Effector CD8-positive, alpha-beta T cell (primary cell): ENCODE measurements around the gene CDK19.
"Not testable (repeated sequence)": the region's sequence is repeated elsewhere in the genome, so short reads cannot be mapped to it uniquely, and the experiment has no call there.

Source experiments
- DNase-seq: peaks from one replicate; lab custom pipeline; 2025; lab: John Stamatoyannopoulos, UW
- total RNA-seq, 4 experiments: gene quantifications; one replicate each; lab custom pipeline; 2026; lab: John Stamatoyannopoulos, UW

CDK19 gene
- total RNA-seq, result 20.1 to 44.6 (median 28.4) reads per million in 4 experiments

DNA sequence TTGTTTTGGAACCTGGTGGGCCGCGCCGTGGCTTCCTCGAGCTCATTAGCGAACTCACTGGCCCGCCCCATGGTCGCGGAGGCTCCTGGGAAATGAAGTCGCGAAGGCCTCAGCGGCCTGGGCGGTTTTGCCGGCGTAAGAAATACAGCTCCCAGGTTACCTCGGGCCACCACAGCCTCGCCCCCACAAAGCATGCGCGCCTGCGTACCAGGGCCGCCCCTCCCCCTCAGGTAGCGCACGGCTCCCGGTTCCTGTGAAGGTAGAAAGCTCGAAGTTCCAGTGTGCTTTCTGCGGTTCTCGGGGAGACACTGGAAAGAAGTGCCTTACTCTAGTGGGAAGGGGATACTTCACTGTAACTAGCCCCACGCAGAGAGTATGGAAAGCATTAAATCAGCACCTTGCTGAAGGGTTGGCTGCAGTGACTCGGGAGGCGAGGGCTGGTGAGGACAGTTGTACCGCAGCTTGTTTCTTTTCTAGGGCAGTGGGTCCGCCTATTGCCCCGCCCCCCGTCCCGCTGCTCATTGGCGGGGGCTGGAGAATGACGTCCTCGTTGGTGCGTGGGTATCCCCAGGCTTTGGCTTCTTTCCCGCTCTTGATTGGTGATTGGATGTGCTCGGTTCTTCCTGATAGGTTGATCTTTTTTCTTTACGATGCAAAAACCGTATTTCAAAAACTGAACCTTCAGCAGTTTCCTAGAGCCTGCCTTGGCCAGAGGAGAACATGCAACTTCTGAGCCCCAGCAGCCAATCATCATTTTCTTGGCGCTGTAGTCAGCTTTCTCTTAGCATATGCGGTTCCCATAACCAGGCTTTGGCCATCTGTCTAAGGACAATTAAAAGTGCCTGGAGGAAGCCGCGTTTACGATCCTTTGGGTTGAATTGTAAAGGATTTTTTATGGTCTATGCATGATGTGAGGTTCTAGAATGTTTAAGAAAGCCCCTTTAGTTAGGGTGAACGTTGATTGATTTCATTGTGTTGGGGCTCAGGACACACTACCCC, at the start of gene CDK19:
CDK19 (minus strand) TSS at position 59 of the 999 bp plus-strand sequence. CDS start 333 bp downstream, outside the sequence.
- DNase-seq, result peak; percentile 97

DNA sequence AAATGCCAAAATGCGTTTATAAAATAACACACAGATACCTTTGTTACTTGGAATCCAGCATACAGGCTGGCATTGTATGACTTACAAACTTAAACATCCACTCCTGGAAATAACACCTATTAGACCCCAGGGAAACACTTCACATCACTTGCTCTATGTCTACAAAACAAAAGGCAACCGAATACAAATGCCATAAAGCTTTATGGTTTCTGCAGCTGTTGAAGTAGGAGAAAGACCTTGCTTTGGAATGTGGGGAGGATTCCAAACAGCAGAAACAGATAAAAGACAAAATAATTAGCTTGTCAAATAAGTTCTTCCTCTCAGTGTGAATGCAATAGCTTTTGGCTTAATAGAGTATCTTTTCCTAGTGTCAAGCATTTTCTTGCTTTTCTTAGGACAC, 49.6 kb upstream of the CDK19 start:
- no peak for DNase-seq

DNA sequence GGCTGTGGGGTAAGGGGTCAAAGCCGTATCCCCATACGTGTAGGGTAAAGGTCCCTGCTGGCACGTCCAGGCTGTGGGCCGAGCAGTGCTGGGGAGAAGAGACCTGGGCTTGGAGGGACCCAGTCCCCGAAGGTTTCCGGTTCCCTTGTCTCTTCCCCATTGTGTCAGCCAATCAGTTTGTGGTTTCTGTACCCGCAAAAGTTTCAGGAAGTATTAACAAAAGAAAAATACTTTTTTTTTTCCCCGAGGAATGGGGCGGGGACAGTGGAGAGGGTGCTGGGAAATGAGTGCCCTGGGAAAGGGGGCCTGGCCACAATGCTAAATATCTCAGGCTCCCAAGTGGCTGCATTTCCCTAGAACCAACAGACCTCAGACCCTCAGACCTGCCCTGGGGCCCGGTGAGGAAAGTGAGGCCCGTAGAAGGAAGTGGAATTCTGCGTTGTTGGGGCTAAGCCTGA, 44.1 kb upstream of the CDK19 start:
- DNase-seq, result no peak

DNA sequence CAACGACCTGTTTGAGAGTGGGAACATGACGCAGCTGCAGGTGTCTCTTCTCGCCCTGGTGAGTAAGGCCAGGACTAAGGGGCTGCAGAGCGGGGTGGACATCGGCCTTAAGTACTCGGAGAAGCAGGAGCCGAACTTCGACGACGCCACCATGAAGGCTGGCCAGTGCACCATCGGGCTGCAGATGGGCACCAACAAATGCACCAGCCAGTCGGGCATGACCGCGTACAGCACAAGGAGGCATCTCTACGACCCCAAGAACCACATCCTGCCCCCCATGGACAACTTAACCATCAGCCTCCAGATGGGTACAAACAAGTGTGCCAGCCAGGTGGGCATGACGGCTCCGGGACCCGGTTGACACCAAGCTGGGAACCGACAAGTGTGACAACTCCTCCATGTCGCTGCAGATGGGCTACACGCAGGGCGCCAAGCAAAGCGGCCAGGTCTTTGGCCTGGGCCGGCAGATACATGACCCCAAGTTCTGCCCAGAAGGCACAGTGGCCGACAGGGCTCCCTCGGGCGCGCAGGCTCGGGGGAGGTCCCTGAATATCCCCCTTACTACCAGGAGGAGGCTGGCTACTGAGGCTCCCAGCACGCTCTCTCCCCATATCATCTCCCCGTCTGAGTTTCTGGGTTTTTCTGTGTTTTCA, 43.4 kb upstream of the CDK19 start:
- no peak for DNase-seq

DNA sequence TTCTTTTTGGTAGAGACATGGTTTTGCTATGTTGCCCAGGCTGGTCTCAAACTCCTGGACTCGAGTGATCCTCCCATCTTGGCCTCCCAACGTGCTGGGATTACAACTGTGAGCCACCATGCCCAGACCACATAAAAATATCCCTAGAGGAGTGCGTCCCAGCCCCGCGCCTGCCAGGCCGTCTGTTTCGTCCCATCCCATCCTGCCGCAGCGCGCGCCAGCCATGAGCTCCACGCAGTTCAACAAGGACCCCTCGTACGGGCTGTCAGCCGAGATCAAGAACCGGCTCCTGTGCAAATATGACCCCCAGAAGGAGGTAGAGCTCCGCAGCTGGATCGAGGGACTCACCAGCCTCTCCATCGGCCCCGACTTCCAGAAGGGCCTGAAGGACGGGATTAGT, 42.7 kb upstream of the CDK19 start:
- DNase-seq, result no peak

DNA sequence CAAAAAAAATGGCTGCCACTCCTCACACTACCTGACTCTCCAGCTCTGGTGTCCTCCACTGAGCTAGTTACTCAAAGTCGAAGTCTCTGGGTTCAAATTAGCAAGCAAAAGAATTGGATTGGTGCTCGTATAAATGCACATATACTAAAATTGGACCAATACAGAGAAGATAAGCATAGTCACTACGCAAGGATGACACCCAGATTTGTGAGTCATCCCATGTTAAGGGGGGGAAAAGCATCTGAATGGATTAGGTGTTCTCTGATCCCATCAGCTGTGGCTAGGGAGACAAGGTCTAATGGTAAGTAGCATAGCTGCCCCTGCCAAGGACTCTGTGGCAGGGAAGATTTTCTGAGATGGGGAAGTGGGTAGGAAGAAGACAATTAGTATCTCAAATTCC, 41.0 kb upstream of the CDK19 start:
- no peak for DNase-seq

DNA sequence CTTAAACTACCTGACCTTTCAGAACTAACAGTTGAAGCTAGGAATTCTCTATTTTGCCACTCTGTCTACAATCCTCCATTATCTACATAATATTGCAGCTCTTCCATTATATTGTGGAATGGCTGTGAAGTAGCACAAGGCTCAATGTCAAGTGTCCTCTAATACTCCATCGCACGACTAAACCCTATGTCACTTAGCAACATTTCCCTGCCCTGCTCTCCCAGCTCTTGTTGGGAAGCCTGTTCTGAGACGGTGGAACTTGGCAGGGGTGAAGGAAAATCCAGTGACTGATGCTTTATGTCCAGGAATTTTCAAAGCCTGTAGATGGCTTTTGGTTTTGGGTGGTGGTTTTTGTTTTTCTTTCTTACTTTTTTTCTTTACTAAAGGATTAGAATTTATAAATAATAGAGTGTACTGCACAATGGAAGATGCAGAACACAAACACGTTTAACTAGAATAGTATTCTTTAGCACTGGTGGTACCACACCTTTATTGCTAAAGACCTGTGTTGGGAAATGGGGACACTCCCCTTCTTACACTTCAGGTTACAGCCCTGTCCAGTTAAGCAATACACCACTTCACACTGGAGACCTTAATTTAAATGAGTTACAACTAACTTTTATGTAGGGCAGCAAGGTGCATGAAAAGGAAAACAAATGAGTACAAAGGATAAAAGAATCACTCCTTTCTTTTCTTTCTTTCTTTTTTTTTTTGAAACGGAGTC, 38.6 kb upstream of the CDK19 start:
- DNase-seq, result no peak

DNA sequence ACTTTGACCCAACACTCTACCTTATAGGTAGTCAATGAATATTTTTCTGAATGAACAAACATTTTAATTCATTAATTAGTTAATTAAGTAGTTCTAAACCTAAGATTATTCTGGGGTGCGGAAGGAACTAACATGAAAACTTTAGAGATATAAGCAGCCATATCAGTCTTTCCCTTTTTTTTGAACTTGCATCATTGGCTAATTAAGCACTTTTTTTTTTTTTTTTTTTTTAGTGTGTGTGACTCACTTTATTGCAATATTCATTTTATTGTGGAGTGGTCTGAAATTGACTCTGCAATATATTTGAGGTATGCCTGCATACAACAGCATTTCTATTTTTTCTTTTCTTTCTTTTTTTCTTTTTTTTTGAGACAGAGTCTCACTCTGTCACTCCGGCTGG, 37.5 kb upstream of the CDK19 start:
- no peak for DNase-seq

DNA sequence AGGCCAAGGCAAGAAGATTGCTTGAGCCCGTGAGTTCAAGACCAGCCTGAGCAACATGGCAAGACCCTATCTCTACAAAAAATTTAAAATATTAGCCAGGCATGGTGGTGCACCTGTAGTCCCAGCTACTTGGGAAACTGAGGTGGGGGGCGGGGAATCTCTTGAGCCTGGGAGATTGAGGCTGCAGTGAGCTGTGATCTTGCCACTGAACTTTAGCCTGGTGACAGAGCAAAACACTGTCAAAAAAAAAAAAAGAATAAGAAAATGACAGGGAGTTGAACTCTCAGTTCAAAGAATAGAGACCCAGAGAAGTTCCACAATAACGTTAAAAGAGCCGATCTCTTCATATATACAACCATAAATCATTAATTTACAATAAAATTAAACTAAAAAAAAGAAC, 34.5 kb upstream of the CDK19 start:
- DNase-seq, result no peak

DNA sequence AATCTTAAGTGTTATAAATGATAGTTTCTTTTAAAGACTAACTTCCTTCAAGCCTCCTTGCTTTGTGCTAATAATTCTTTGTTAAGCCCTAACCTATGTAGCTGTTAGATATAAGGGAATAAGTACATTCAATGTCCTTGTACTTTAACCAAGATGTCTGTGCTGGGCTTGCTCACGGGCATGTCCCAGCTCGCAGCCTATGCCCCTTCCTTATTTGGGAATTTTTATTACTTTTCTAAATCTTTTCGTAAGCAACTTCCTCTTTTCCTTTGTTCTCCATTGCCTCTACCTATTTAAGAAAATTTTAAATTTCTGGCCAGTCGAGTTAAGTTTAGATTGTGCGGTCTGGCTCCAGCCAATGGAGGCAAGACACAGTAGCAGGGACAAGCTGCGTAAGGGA, 26.0 kb upstream of the CDK19 start:
- no peak for DNase-seq

DNA sequence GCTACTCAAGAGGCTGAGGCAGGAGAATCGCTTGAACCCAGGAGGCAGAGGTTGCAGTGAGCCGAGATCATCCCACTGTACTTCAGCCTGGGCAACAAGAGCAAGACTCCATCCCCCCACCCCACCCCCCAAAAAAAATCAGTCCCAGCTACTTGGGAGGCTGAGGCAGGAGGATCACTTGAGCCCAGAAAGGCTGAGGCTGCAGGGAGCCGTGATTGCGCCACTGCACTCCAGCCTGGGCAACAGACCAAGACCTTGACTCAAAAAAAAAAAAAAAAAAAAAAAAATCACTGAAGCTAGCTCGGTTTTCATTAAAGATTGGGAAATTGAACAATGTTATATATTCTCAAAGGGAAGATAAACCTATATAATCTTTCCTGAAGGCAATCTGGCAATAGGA, 20.5 kb upstream of the CDK19 start:
- not testable (repeated sequence) for DNase-seq

DNA sequence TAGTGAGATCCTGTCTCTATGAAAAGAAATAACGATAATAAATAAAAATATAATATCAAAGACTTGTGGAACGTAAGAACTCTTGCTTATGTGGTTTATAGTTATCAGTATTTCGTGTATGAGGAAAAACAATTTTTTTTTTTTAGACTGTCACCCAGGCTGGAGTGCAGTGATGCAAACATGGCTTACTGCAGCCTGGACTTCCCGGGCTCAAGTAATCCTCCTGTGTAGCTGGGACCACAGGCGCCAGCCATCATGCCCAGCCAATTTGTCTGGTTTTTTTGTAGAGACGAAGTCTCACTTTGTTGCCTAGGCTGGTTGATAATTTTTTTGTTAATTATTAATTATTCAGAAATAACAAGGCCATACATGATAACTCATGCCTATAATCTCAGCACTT, 18.6 kb upstream of the CDK19 start:
- DNase-seq, result no peak

DNA sequence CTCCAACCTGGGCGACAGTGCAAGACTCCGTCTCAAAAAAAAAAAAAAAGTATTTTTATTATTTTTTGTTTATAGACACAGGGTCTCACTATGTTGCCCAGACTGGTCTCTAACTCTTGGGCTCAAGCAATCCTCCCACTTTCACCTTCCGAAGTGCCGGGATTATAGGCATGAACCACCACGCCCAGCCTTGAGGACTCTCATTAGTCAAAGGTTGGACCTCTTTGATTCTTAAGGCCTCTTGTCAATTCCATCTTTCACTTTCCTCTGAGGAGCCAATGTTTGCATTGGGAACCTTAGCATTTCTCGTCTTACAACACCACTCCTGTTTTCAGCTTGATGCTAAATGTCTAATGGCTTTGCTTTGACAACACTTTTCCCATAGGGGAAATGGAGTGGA, 16.1 kb upstream of the CDK19 start:
- DNase-seq, result no peak

DNA sequence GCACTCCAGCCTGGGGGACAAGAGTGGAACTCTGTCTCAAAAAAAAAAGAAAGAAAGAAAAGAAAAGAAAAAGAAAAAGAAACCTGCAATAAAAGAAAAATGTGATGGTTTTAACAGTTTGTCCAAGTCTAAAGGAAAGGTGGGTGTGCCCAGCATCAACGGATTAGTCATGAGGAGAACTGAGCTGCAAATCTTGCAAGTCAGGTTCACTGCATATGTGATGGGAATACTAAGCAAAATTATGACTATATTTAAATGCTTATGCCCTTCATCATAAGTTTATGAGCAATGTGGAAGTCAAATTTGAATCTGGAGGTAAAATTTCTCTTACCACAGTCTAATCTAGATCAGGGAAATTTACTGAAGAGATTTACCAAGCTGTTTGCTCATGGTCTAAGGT, 13.1 kb upstream of the CDK19 start:
- no peak for DNase-seq

DNA sequence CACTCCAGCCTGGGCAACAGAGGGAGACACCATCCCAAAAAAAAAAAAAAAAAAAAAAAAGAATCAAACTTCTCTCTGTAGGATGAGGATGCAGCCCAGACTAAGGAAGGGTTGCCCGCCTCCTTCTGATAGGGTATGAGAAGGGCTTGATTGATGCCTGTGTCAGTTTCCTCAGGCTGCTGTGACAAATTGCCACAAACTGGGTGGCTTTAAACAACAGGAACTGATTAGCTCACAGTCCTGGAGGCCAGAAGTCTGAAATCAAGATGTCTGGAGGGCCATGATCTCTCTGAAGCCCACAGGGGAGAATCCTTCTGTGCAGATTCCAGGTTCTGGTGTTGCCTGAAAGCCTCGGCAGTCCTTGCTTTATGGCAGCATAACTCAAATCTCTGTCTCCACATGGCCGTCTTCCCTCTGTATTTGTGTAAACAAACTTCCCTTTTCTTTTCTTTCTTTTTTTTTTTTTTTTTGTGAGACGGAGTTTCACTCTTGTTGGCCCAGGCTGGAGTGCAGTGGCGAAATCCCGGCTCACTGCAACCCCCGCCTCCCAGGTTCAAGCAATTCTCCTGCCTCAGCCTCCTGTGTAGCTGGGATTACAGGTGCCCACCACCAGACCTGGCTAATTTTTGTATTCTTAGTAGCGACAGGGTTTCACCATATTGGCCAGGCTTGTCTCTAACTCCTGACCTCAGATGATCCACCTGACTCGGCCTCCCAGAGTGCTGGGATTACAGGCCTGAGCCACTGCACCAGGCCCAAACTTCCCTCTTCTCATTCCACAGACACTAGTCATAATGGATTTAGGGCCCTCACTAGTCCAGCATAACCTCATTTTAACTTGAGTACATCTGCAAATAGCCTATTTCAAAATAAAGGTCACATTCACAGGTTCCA, 11.2 kb upstream of the CDK19 start:
- no peak for DNase-seq

DNA sequence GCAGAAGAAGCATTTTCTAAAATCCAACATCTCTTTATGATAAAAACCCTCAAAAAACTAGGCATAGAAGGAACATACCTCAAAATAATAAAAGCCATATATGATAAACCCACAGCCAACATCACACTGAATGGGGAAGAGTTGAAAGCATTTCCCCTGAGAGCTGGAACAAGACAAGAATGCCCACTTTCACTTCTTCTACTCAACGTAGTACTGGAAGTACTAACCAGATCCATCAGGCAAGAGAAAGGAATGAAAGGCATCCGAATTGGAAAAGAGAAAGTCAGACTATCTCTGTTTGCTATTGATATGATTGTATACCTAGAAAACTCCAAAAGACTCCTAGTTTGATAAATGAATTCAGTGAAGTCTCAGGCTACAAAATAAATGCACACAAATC, 7.9 kb upstream of the CDK19 start:
- no peak for DNase-seq

DNA sequence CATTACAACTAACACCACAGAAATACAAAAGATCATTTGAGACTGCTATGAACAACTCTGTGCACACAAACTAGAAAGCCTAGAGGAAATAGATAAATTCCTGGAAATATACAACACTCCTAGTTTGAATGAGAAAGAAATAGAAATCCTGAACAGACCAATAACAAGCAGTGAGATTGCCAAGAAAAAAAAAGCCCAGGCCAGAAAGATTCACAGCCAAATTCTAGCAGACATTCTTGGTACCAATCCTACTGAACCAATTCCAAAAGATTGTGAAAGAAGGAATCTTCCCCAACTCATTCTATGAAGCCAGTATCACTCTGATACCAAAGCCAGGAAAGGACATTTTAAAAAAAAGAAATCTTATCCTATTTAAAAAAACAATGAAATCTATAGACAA, 7.0 kb upstream of the CDK19 start:
- no peak for DNase-seq

DNA sequence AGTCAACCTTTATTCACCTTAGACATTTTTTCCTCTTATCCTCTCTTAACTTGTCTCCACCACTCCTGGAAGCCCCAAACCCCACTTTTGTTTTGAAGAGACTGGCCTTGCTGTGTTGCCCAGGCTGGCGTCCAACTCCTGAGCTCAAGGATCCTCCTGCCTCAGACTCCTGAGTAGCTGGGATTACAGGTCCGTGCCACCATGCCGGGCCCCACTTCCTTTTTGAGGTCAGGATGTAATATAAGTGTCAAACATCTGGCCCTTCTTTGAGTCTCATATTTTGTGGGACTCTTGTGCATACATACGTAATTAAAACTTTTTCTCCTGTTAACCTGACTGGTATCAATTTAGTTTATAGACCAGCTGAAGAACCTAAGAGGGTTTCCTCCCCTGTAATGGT, 1.4 kb upstream of the CDK19 start:
- DNase-seq, result no peak

DNA sequence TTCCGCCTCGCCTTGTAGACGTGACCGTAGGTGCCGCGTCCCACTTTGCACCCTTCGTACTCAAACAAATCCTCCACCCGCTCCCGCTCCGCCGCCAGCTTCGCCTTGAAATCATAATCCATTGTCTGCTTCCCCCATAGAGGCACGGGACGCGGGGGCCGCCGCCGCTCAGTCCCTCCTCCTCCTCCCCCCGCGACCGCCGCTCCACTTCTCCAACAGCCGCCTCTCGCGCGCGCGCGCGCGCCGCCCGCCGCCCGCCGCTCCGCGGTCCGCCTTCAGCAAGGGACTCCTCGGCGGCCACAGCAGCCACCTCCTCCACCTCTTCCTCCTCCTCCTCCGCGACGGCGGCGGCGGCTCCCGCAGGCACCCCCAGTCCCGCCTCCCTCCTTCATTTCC, 256 bp downstream of the CDK19 start:
- DNase-seq, result no peak

DNA sequence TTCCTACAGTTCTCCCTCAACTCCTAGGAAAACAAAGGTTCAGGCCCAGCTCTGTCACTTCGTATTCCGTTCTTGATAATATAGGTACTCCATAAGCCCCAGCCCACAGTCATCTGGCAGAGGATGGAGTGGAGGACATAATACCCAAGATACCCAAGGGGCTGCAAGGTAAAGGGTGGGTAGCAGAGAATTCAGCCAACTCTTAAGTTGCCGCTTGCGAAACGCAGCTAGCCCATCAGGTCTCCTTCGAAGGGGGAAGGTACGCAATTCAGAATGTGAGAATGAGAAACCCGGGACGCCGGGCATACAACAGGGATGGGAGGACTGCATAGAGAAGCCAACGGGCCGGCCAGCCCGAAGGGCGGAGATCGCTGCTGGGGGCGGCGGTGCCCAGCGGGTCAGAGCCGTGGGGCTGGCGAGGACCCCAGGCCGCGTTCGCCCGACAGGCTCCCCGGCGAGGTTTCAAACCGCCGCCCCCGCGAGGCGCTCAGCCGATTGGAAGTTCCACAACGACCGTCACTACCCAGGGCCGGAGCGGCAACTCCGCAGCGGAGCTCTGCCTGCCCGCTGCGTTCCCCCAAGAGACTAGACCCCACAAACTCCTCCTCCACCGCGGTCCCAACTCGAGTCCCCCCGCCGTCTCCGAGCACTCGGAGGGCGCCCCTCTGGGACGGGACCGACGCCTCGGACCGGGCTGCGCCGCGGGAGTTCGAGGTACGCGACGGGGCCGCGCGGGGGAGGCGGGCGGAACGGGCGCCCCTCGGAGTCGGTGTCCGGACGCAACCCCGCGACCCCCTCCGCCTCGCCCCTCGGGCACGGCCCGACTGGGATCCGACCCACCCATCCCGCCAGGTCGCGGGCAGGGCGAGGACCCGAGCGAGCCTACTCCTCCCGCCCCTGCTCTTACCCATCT, 911 bp downstream of the CDK19 start:
- DNase-seq, result peak; percentile 43
